ENCODE measurements around the gene SET.
A peak's percentile ranks its signal among the peaks of the same experiment; 100 is the strongest.
"Not testable (repeated sequence)": the region's sequence is repeated elsewhere in the genome, so short reads cannot be mapped to it uniquely, and the experiment has no call there.

The SET gene

GRCh38 chr9:128688501-128689292, at the start of gene SET:
TSS of gene SET (plus strand) at chr9:128689222. CDS start at chr9:128689583, 361 bp downstream.
- peaks cover 40% of the 10 kb centered on the region for H3K4me1 ChIP-seq (ENCODE audit: insufficient read depth, low read length)
- H3K36me3 ChIP-seq (ENCODE audit: insufficient read depth, low read length): peaks cover 31% of the 10 kb centered on the region
- no peaks in the 10 kb centered on the region for H3K9me3 ChIP-seq (ENCODE audit: low read length)
- H3K4me3 ChIP-seq (ENCODE audit: low read length): peak within 1 kb of the TSS; percentile 94
- peak within 1 kb of the TSS; percentile 97 for H2AFZ ChIP-seq (ENCODE audit: low read depth, low read length)
- no peaks in the 10 kb centered on the region for H3K27me3 ChIP-seq (ENCODE audit: insufficient read depth, low read length)

GRCh38 chr9:128640603-128641002, 48.4 kb upstream of the SET start:
- H3K9me3 ChIP-seq (ENCODE audit: low read length): no peaks in the 10 kb centered on the region
- H3K27me3 ChIP-seq (ENCODE audit: insufficient read depth, low read length): no peaks in the 10 kb centered on the region
- H3K4me1 ChIP-seq (ENCODE audit: insufficient read depth, low read length): no peaks in the 10 kb centered on the region
- no peak overlapping the region for H3K4me3 ChIP-seq (ENCODE audit: low read length)
- H3K36me3 ChIP-seq (ENCODE audit: insufficient read depth, low read length): peaks cover 51% of the 10 kb centered on the region
- H2AFZ ChIP-seq (ENCODE audit: low read depth, low read length): no peak overlapping the region

- Histone ChIP-seq H3K4me3 (ENCODE audit: low read length) (no peak overlapping the region), H3K9me3 (ENCODE audit: low read length) (no peaks in the 10 kb centered on the region), H2AFZ (ENCODE audit: low read depth, low read length) (no peak overlapping the region), H3K27me3 (ENCODE audit: insufficient read depth, low read length) (no peaks in the 10 kb centered on the region), H3K4me1 (ENCODE audit: insufficient read depth, low read length) (no peaks in the 10 kb centered on the region), H3K36me3 (ENCODE audit: insufficient read depth, low read length) (peaks cover 41% of the 10 kb centered on the region)
Measured at GRCh38 chr9:128642675-128643245, 46.3 kb upstream of the SET start.

- H3K9me3 ChIP-seq (ENCODE audit: low read length): no peaks in the 10 kb centered on the region
- H3K36me3 ChIP-seq (ENCODE audit: insufficient read depth, low read length): peaks cover 36% of the 10 kb centered on the region
- H3K27me3 ChIP-seq (ENCODE audit: insufficient read depth, low read length): no peaks in the 10 kb centered on the region
Measured at GRCh38 chr9:128643519-128644300, 45.3 kb upstream of the SET start.

GRCh38 chr9:128648206-128648605, 40.8 kb upstream of the SET start:
- H2AFZ ChIP-seq (ENCODE audit: low read depth, low read length); H3K27me3 ChIP-seq (ENCODE audit: insufficient read depth, low read length); H3K4me1 ChIP-seq (ENCODE audit: insufficient read depth, low read length); H3K4me3 ChIP-seq (ENCODE audit: low read length); H3K9me3 ChIP-seq (ENCODE audit: low read length): not testable (repeated sequence)
- H3K36me3 ChIP-seq (ENCODE audit: insufficient read depth, low read length): peaks cover 24% of the 10 kb centered on the region

More at GRCh38 chr9:128643519-128644300, 45.3 kb upstream of the SET start:
- Histone ChIP-seq H2AFZ (ENCODE audit: low read depth, low read length) (no peak overlapping the region), H3K4me3 (ENCODE audit: low read length) (no peak overlapping the region), H3K4me1 (ENCODE audit: insufficient read depth, low read length) (no peaks in the 10 kb centered on the region)

- Histone ChIP-seq H3K4me3 (ENCODE audit: low read length) (no peak overlapping the region), H2AFZ (ENCODE audit: low read depth, low read length) (no peak overlapping the region), H3K27me3 (ENCODE audit: insufficient read depth, low read length) (no peaks in the 10 kb centered on the region), H3K36me3 (ENCODE audit: insufficient read depth, low read length) (peaks cover 20% of the 10 kb centered on the region), H3K9me3 (ENCODE audit: low read length) (no peaks in the 10 kb centered on the region), H3K4me1 (ENCODE audit: insufficient read depth, low read length) (no peaks in the 10 kb centered on the region)
Measured at GRCh38 chr9:128651798-128652197, 37.2 kb upstream of the SET start.

- Histone ChIP-seq H3K9me3 (ENCODE audit: low read length) (no peaks in the 10 kb centered on the region), H3K27me3 (ENCODE audit: insufficient read depth, low read length) (no peaks in the 10 kb centered on the region), H3K4me3 (ENCODE audit: low read length) (no peak overlapping the region), H3K36me3 (ENCODE audit: insufficient read depth, low read length) (peaks cover 16% of the 10 kb centered on the region), H2AFZ (ENCODE audit: low read depth, low read length) (no peak overlapping the region), H3K4me1 (ENCODE audit: insufficient read depth, low read length) (peaks cover 2% of the 10 kb centered on the region)
Measured at GRCh38 chr9:128653908-128654307, 35.1 kb upstream of the SET start.

- H3K4me3 ChIP-seq (ENCODE audit: low read length): no peak overlapping the region
- H3K9me3 ChIP-seq (ENCODE audit: low read length): no peaks in the 10 kb centered on the region
- no peak overlapping the region for H2AFZ ChIP-seq (ENCODE audit: low read depth, low read length)
- H3K27me3 ChIP-seq (ENCODE audit: insufficient read depth, low read length): no peaks in the 10 kb centered on the region
- H3K36me3 ChIP-seq (ENCODE audit: insufficient read depth, low read length): peaks cover 13% of the 10 kb centered on the region
- H3K4me1 ChIP-seq (ENCODE audit: insufficient read depth, low read length): peaks cover 2% of the 10 kb centered on the region
Measured at GRCh38 chr9:128654481-128654880, 34.5 kb upstream of the SET start.

- Histone ChIP-seq H3K27me3 (ENCODE audit: insufficient read depth, low read length) (no peaks in the 10 kb centered on the region), H3K9me3 (ENCODE audit: low read length) (no peaks in the 10 kb centered on the region), H3K4me1 (ENCODE audit: insufficient read depth, low read length) (peaks cover 2% of the 10 kb centered on the region), H3K4me3 (ENCODE audit: low read length) (peak within 1 kb of the TSS; percentile 55), H3K36me3 (ENCODE audit: insufficient read depth, low read length) (peaks cover 13% of the 10 kb centered on the region), H2AFZ (ENCODE audit: low read depth, low read length) (peak within 1 kb of the TSS; percentile 86)
Measured at GRCh38 chr9:128656416-128657343, 32.3 kb upstream of the SET start, which contains the start of gene DYNC2I2. TSS of gene DYNC2I2 (minus strand) at chr9:128656847. CDS start at chr9:128656726, 121 bp downstream.

- Histone ChIP-seq H3K9me3 (ENCODE audit: low read length) (no peaks in the 10 kb centered on the region), H3K27me3 (ENCODE audit: insufficient read depth, low read length) (no peaks in the 10 kb centered on the region), H3K4me3 (ENCODE audit: low read length) (peak overlapping the region; percentile 55), H3K36me3 (ENCODE audit: insufficient read depth, low read length) (peaks cover 11% of the 10 kb centered on the region), H3K4me1 (ENCODE audit: insufficient read depth, low read length) (peaks cover 2% of the 10 kb centered on the region), H2AFZ (ENCODE audit: low read depth, low read length) (peak overlapping the region; percentile 86)
Measured at GRCh38 chr9:128657344-128657704, 31.7 kb upstream of the SET start.

GRCh38 chr9:128657796-128658195, 31.2 kb upstream of the SET start:
- Histone ChIP-seq H3K36me3 (ENCODE audit: insufficient read depth, low read length) (peaks cover 10% of the 10 kb centered on the region), H3K27me3 (ENCODE audit: insufficient read depth, low read length) (no peaks in the 10 kb centered on the region), H3K9me3 (ENCODE audit: low read length) (no peaks in the 10 kb centered on the region), H2AFZ (ENCODE audit: low read depth, low read length) (no peak overlapping the region), H3K4me1 (ENCODE audit: insufficient read depth, low read length) (peaks cover 2% of the 10 kb centered on the region), H3K4me3 (ENCODE audit: low read length) (no peak overlapping the region)

GRCh38 chr9:128666481-128666941, 22.5 kb upstream of the SET start:
- H3K27me3 ChIP-seq (ENCODE audit: insufficient read depth, low read length); H3K4me1 ChIP-seq (ENCODE audit: insufficient read depth, low read length); H3K9me3 ChIP-seq (ENCODE audit: low read length); H2AFZ ChIP-seq (ENCODE audit: low read depth, low read length); H3K4me3 ChIP-seq (ENCODE audit: low read length); H3K36me3 ChIP-seq (ENCODE audit: insufficient read depth, low read length): not testable (repeated sequence)
